ENCODE measurements around the gene DHPS.
"Not testable (repeated sequence)": the region's sequence is repeated elsewhere in the genome, so short reads cannot be mapped to it uniquely, and the experiment has no call there.

Gene DHPS

GRCh38 chr19:12681074-12681987, at the start of gene DHPS:
TSS of gene DHPS (minus strand) at chr19:12681880. CDS start at chr19:12681766, 114 bp downstream.
- peak within 1 kb of the TSS; percentile 97 for H3K4me3 ChIP-seq (ENCODE audit: low read depth, low read length)
- DNase-seq (ENCODE audit: low read depth), result peak; percentile 91

GRCh38 chr19:12731337-12731736, 49.7 kb upstream of the DHPS start:
- H3K4me3 ChIP-seq (ENCODE audit: low read depth, low read length), result no peak overlapping the region
- no peak for DNase-seq (ENCODE audit: low read depth)

- DNase-seq (ENCODE audit: low read depth), result no peak
- H3K4me3 ChIP-seq (ENCODE audit: low read depth, low read length), result no peak overlapping the region
These were observed 48.4 kb upstream of the DHPS start for GRCh38 chr19:12730064-12730463.

GRCh38 chr19:12727745-12728433, 46.2 kb upstream of the DHPS start:
- DNase-seq (ENCODE audit: low read depth), result no peak
- H3K4me3 ChIP-seq (ENCODE audit: low read depth, low read length), result no peak overlapping the region

- DNase-seq (ENCODE audit: low read depth), result no peak
- H3K4me3 ChIP-seq (ENCODE audit: low read depth, low read length), result no peak overlapping the region
These were observed 45.3 kb upstream of the DHPS start for GRCh38 chr19:12726988-12727316.

- H3K4me3 ChIP-seq (ENCODE audit: low read depth, low read length); DNase-seq (ENCODE audit: low read depth): not testable (repeated sequence)
These were observed 43.9 kb upstream of the DHPS start for GRCh38 chr19:12725612-12726011.

- H3K4me3 ChIP-seq (ENCODE audit: low read depth, low read length), result peak within 1 kb of the TSS; percentile 75
- no peak for DNase-seq (ENCODE audit: low read depth)
These were observed 42.2 kb upstream of the DHPS start, which contains the start of gene TNPO2 for GRCh38 chr19:12723641-12724426. TSS of gene TNPO2 (minus strand) at chr19:12723932. CDS start at chr19:12720977, 2,955 bp downstream.

- H3K4me3 ChIP-seq (ENCODE audit: low read depth, low read length), result peak overlapping the region; percentile 75
- no peak for DNase-seq (ENCODE audit: low read depth)
These were observed 41.6 kb upstream of the DHPS start for GRCh38 chr19:12723381-12723640.

GRCh38 chr19:12722566-12723380, 41.1 kb upstream of the DHPS start:
- peak; percentile 98 for DNase-seq (ENCODE audit: low read depth)
- peak overlapping the region; percentile 75 for H3K4me3 ChIP-seq (ENCODE audit: low read depth, low read length)

GRCh38 chr19:12721656-12722565, 40.2 kb upstream of the DHPS start:
- peak; percentile 73 for DNase-seq (ENCODE audit: low read depth)
- H3K4me3 ChIP-seq (ENCODE audit: low read depth, low read length), result peak overlapping the region; percentile 75

GRCh38 chr19:12720851-12721655, 39.4 kb upstream of the DHPS start:
- H3K4me3 ChIP-seq (ENCODE audit: low read depth, low read length), result peak overlapping the region; percentile 75
- no peak for DNase-seq (ENCODE audit: low read depth)

- DNase-seq (ENCODE audit: low read depth), result no peak
- peak overlapping the region; percentile 75 for H3K4me3 ChIP-seq (ENCODE audit: low read depth, low read length)
These were observed 38.6 kb upstream of the DHPS start for GRCh38 chr19:12720296-12720695.

- H3K4me3 ChIP-seq (ENCODE audit: low read depth, low read length), result no peak overlapping the region
- DNase-seq (ENCODE audit: low read depth), result no peak
These were observed 34.2 kb upstream of the DHPS start for GRCh38 chr19:12715929-12716328.

- no peak overlapping the region for H3K4me3 ChIP-seq (ENCODE audit: low read depth, low read length)
- DNase-seq (ENCODE audit: low read depth), result no peak
These were observed 33.4 kb upstream of the DHPS start for GRCh38 chr19:12715102-12715501.

- not testable (repeated sequence) for H3K4me3 ChIP-seq (ENCODE audit: low read depth, low read length); DNase-seq (ENCODE audit: low read depth)
These were observed 31.6 kb upstream of the DHPS start for GRCh38 chr19:12713304-12713703.

GRCh38 chr19:12712077-12712476, 30.4 kb upstream of the DHPS start:
- H3K4me3 ChIP-seq (ENCODE audit: low read depth, low read length); DNase-seq (ENCODE audit: low read depth): not testable (repeated sequence)

- no peak for DNase-seq (ENCODE audit: low read depth)
- H3K4me3 ChIP-seq (ENCODE audit: low read depth, low read length), result no peak overlapping the region
These were observed 29.5 kb upstream of the DHPS start for GRCh38 chr19:12711187-12711586.

- no peak for DNase-seq (ENCODE audit: low read depth)
- no peak overlapping the region for H3K4me3 ChIP-seq (ENCODE audit: low read depth, low read length)
These were observed 27.0 kb upstream of the DHPS start for GRCh38 chr19:12708641-12709040.
